ENCODE data around the gene PKD2.

Gene PKD2

DNA sequence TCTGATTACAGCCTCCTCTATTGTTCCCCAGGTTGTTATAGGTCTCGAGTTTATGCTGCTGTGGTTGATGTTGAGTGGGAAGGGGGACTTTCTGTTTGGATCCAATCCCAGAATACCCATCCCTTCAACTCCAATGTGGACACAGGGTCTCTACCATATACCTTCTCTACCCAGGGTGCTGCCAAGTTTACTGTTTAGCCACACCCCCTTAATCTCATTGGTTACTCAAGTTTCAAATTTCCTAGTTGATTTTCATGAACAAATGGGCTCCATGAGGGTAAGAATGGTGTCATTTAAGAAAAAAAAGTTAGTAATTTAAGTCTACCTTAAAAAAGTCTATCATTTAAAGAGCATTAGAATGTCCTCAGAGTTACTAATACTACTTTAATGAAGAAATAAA lies 35.6 kb upstream of the PKD2 start:
- no peak for DNase-seq (ENCODE audit: extremely low read depth, low read depth)
- no peak for TF ChIP-seq CTCF (IDR thresholded peaks at IDR 0.05; ENCODE audit: low read depth, low read length)

- peak; percentile 84 for TF ChIP-seq CTCF (IDR thresholded peaks at IDR 0.05; ENCODE audit: low read depth, low read length)
- peak; percentile 10 for DNase-seq (ENCODE audit: extremely low read depth, low read depth)
Observed at GRCh38 chr4:87973283-87974169, 33.9 kb upstream of the PKD2 start.

DNA sequence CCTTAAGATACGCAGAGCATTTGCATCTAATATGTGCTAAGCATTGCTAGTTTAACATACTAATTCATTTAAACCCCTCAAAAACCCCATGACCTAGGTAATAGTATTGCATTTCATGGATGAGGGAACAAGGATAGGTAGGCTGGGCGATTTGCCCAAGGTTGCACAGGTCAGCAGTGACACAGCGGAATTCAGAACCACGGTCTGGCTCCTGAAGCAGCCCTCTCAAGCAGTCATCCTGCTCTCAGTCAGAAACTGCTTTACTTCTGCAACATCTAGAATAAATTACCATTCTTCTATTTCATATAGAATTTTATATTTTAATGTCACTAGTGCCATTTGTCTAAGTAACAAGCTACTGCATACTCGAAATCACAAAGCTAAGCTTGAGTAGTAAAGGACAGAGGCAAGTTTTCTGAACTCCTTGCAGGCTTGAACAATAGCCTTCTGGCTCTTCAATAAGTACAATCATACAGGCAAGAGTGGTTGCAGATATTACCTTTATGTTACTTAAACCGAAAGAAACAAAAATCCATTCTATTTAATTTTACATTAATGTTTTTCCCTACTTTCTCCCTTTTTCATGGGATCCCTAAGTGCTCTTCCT lies 32.5 kb upstream of the PKD2 start:
- no peak for DNase-seq (ENCODE audit: extremely low read depth, low read depth)
- TF ChIP-seq CTCF (IDR thresholded peaks at IDR 0.05; ENCODE audit: low read depth, low read length), result no peak

GRCh38 chr4:87975466-87975865 lies 32.0 kb upstream of the PKD2 start, which contains the start of gene SPP1:
TSS of gene SPP1 (plus strand) at chr4:87975714. CDS start at chr4:87976896, 1,182 bp downstream.
- DNase-seq (ENCODE audit: extremely low read depth, low read depth), result no peak
- no peak for TF ChIP-seq CTCF (IDR thresholded peaks at IDR 0.05; ENCODE audit: low read depth, low read length)

GRCh38 chr4:87977521-87978278 lies 29.7 kb upstream of the PKD2 start:
- TF ChIP-seq CTCF (IDR thresholded peaks at IDR 0.05; ENCODE audit: low read depth, low read length), result no peak
- DNase-seq (ENCODE audit: extremely low read depth, low read depth), result no peak

DNA sequence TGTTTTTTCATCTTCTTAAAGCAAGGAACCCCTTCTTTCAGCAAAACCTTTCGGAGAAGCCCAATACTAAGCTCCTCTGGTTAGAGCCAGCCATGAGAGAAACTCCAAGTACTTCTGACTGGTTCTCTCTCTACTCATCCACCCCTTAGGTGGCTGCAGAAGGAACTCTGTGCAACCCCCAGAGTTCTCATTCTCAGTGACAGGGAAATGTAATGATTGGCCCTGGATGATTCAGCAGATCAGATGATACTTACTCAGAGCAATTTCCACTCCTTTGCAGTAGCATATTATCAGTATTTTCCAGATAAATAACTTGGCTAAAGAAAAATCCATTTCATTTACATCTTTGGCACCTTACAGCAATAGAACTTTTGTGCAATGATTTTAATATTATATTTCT lies 28.8 kb upstream of the PKD2 start:
- no peak for DNase-seq (ENCODE audit: extremely low read depth, low read depth)
- no peak for TF ChIP-seq CTCF (IDR thresholded peaks at IDR 0.05; ENCODE audit: low read depth, low read length)

All from AG09319 (cell line).